Measurements from ENCODE around the gene RAD51B. TPM values are rescaled to one million over a fixed set of nuclear protein-coding genes. Genes with fewer than 3 reads are reported as not detected.

Gene RAD51B
- total RNA-seq, 1 experiment from 2014 or later: 14.2 TPM

GRCh38 chr14:67963960-67964812, 144.6 kb downstream of the RAD51B start:
- H3K4me1 Mint-ChIP-seq: no peaks in the 10 kb centered on the region
- ChIA-PET POLR2A (no interaction called here), CTCF (no interaction called here)
- peaks cover 29% of the 10 kb centered on the region for H3K36me3 Mint-ChIP-seq
- ATAC-seq (no peak), DNase-seq (ENCODE audit: low spot score) (no peak)
- TF ChIP-seq ZNF138 (CRISPR knock-in tag; conservative IDR thresholded peaks at IDR 0.05): no peak
- no peak for TF ChIP-seq MXD4 (CRISPR knock-in tag; IDR thresholded peaks at IDR 0.05; ENCODE audit: borderline replicate concordance)
- TF ChIP-seq ETV6 (CRISPR knock-in tag; IDR thresholded peaks at IDR 0.05): no peak
- TF ChIP-seq RORB (CRISPR knock-in tag; IDR thresholded peaks at IDR 0.05): no peak
- TF ChIP-seq PREB (CRISPR knock-in tag; IDR thresholded peaks at IDR 0.05; ENCODE audit: borderline replicate concordance): no peak
- TF ChIP-seq SOX15 (CRISPR knock-in tag; IDR thresholded peaks at IDR 0.05): no peak
- TF ChIP-seq ATF1 (CRISPR knock-in tag; IDR thresholded peaks at IDR 0.05): no peak
- no peak for TF ChIP-seq ERG (CRISPR knock-in tag; IDR thresholded peaks at IDR 0.05)
- no peak for TF ChIP-seq ZNF416 (CRISPR knock-in tag; IDR thresholded peaks at IDR 0.05)
- no peak for TF ChIP-seq GTF2I (CRISPR knock-in tag; conservative IDR thresholded peaks at IDR 0.05)
- no peak for TF ChIP-seq ESRRA (CRISPR knock-in tag; IDR thresholded peaks at IDR 0.05; ENCODE audit: borderline replicate concordance)
- no peak for TF ChIP-seq ZNF423 (CRISPR knock-in tag; IDR thresholded peaks at IDR 0.05)
- TF ChIP-seq ZNF317 (CRISPR knock-in tag; IDR thresholded peaks at IDR 0.05; ENCODE audit: borderline replicate concordance, low read depth): no peak
- no peak overlapping the region for H3K27ac Mint-ChIP-seq
- peaks cover 28% of the 10 kb centered on the region for H3K9me3 Mint-ChIP-seq
- H3K4me3 Mint-ChIP-seq: no peak overlapping the region
- no peaks in the 10 kb centered on the region for H3K27me3 Mint-ChIP-seq (ENCODE audit: low read depth)

DNA sequence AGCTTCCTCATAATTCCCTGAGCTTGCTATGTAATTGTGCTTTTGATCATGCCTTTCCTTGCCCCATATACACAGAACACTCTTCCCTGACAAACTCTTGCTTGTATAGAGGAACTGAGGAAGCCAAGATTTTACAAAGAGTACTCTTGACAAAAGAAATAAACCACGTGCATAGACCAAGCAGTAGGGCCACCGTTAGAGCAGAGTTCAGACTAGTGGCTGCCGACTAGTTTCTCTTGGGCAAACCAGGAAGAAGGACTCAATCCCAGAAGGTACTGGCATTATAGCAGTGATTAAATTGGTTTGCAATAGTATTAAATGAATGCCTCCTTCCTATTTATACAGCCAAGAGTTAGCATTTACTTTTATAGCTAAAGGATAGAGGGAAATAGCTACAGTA, 146.1 kb downstream of the RAD51B start:
- DNase-seq (ENCODE audit: low spot score) (no peak), ATAC-seq (no peak)
- Mint-ChIP-seq H3K4me3 (no peak overlapping the region), H3K36me3 (peaks cover 30% of the 10 kb centered on the region), H3K9me3 (peaks cover 30% of the 10 kb centered on the region), H3K27me3 (ENCODE audit: low read depth) (no peaks in the 10 kb centered on the region), H3K4me1 (peaks cover 10% of the 10 kb centered on the region), H3K27ac (no peak overlapping the region)
- POLR2A ChIA-PET: interaction anchor here (0.6 to 0.7 kb wide), 2 partner anchors 73 to 200 kb away, joined by 3 to 12 read pairs; no protein-coding TSS in a partner anchor
- TF ChIP-seq ATF2 (CRISPR knock-in tag; IDR thresholded peaks at IDR 0.05; ENCODE audit: borderline replicate concordance, low read depth) (no peak), CREB1 (CRISPR knock-in tag; IDR thresholded peaks at IDR 0.05) (no peak), ZNF396 (CRISPR knock-in tag; IDR thresholded peaks at IDR 0.05; ENCODE audit: borderline replicate concordance) (no peak), PRRX2 (CRISPR knock-in tag; IDR thresholded peaks at IDR 0.05) (no peak), CTCF (IDR thresholded peaks at IDR 0.05) (no peak), ESRRA (CRISPR knock-in tag; IDR thresholded peaks at IDR 0.05; ENCODE audit: borderline replicate concordance) (no peak), FOXP1 (CRISPR knock-in tag; IDR thresholded peaks at IDR 0.05; ENCODE audit: borderline replicate concordance) (no peak), IRF2 (CRISPR knock-in tag; IDR thresholded peaks at IDR 0.05; ENCODE audit: borderline replicate concordance, low read depth) (no peak)
- TF ChIP-seq, protein P1, sequence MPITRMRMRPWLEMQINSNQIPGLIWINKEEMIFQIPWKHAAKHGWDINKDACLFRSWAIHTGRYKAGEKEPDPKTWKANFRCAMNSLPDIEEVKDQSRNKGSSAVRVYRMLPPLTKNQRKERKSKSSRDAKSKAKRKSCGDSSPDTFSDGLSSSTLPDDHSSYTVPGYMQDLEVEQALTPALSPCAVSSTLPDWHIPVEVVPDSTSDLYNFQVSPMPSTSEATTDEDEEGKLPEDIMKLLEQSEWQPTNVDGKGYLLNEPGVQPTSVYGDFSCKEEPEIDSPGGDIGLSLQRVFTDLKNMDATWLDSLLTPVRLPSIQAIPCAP (CRISPR knock-in tag; IDR thresholded peaks at IDR 0.05): no peak
- TF ChIP-seq, protein P2, sequence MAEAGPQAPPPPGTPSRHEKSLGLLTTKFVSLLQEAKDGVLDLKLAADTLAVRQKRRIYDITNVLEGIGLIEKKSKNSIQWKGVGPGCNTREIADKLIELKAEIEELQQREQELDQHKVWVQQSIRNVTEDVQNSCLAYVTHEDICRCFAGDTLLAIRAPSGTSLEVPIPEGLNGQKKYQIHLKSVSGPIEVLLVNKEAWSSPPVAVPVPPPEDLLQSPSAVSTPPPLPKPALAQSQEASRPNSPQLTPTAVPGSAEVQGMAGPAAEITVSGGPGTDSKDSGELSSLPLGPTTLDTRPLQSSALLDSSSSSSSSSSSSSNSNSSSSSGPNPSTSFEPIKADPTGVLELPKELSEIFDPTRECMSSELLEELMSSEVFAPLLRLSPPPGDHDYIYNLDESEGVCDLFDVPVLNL (CRISPR knock-in tag; IDR thresholded peaks at IDR 0.05; ENCODE audit: borderline replicate concordance, low read depth): no peak
- TF ChIP-seq, protein P3, sequence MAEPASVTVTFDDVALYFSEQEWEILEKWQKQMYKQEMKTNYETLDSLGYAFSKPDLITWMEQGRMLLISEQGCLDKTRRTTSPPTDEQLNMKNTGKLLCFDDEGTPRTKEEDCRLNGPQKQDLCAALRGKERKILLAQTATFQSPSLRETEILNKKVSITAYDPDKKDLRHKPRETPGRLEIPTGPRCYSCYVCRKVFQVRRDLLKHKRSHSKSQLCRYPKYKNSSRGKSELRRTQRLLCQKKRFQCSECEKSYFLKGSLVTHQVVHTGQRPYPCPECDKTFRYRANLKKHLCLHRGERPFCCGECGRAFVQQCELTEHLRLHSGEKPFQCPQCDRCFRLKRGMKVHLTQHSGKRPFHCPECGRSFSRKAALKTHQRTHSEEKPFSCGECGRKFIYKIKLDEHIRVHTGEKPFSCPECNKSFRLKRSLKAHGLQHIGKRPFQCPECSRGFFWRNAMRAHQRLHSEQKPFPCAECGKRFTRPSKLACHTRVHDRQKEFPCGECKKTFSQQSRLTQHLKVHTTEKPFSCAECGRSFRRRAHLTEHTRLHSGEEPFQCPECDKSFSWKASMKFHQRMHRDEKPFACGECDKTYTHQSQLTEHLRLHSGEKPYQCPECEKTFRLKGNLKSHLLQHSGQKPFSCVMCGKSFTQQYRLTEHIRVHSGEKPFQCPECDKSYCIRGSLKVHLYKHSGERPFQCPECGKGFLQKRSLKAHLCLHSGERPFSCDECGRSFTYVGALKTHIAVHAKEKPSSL (CRISPR knock-in tag; conservative IDR thresholded peaks at IDR 0.05): no peak
- TF ChIP-seq, protein P4, sequence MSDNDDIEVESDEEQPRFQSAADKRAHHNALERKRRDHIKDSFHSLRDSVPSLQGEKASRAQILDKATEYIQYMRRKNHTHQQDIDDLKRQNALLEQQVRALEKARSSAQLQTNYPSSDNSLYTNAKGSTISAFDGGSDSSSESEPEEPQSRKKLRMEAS (CRISPR knock-in tag; IDR thresholded peaks at IDR 0.05): no peak
- CTCF ChIA-PET: no interaction called here
